Suprapubic skin (tissue), 4 donors: ENCODE measurements around the gene INPP5A. TPM values are rescaled to one million over a fixed set of nuclear protein-coding genes. Genes with fewer than 3 reads are reported as not detected.

ENCODE experiments used
- DNase-seq, 2 donors: peaks; one replicate each; pipeline ENCODE4 v3.0.0-alpha.2; 2019; ENCODE audit warnings: low spot score in 2 of 2
- H3K27ac ChIP-seq: fragments of 200-600 bp; sonication (generic); one replicate; pipeline ENCODE4 v1.5.1; 2019
- H3K27me3 ChIP-seq: fragments of 200-600 bp; sonication (generic); one replicate; pipeline ENCODE4 v1.5.1; 2019
- H3K36me3 ChIP-seq: fragments of 200-600 bp; sonication (generic); one replicate; pipeline ENCODE4 v1.5.1; 2019
- H3K4me1 ChIP-seq: fragments of 200-600 bp; sonication (generic); one replicate; pipeline ENCODE4 v1.5.1; 2019
- H3K4me3 ChIP-seq: fragments of 200-600 bp; sonication (generic); one replicate; pipeline ENCODE4 v1.5.1; 2019; ENCODE audit warnings: mild to moderate bottlenecking
- H3K9me3 ChIP-seq: fragments of 200-600 bp; sonication (generic); one replicate; pipeline ENCODE4 v1.5.1; 2019
- CTCF ChIP-seq, 2 donors: fragments of 200-600 bp in 1 of 2; fragments of 450-650 bp in 1 of 2; sonication (generic) in 1 of 2; IDR thresholded peaks; one replicate each; pipeline ENCODE4 v1.5.1; 2016 to 2019; ENCODE audit warnings: antibody characterized with exemption in 2 of 2, mild to moderate bottlenecking in 1 of 2, moderate library complexity in 1 of 2
- EP300 ChIP-seq: sonication (generic); formaldehyde crosslinking; IDR thresholded peaks from one replicate; pipeline ENCODE4 v1.6.1; 2017; ENCODE audit warnings: antibody characterized with exemption
- POLR2A ChIP-seq, 2 donors: fragments of 450-650 bp; IDR thresholded peaks; one replicate each; pipeline ENCODE4 v1.6.1; 2017; ENCODE audit warnings: antibody characterized with exemption in 2 of 2, mild to moderate bottlenecking in 2 of 2, moderate library complexity in 2 of 2
- POLR2AphosphoS5 ChIP-seq, 3 donors: sonication (generic); formaldehyde crosslinking; IDR thresholded peaks; one replicate each; pipeline ENCODE4 v1.6.1; 2017; ENCODE audit warnings: antibody characterized with exemption in 3 of 3
- WGBS: methylation state at CpG from one replicate; pipeline ENCODE4 v1.1.5; 2018; 5-methylcytosine and 5-hydroxymethylcytosine counted together
- total RNA-seq, 4 donors: library from RNA; depleted of rRNA; stranded (reverse); fragments of >200 nt; gene quantifications; one replicate each; pipeline ENCODE4 v1.1.0, GENCODE V29; 2016

The INPP5A gene
- total RNA-seq, 4 donors from 2014 or later, result 28.1 to 39.1 (median 32.3) TPM

- Histone ChIP-seq H3K9me3 (no peaks in the 10 kb centered on the region), H3K27me3 (no peaks in the 10 kb centered on the region), H3K4me3 (no peak overlapping the region), H3K27ac (no peak overlapping the region), H3K4me1 (peaks cover 31% of the 10 kb centered on the region), H3K36me3 (no peaks in the 10 kb centered on the region)
- TF ChIP-seq EP300, result no peak
- TF ChIP-seq POLR2AphosphoS5 (IDR thresholded peaks at IDR 0.05), result no peak
- no peak for TF ChIP-seq POLR2A (IDR thresholded peaks at IDR 0.05)
- no peak for TF ChIP-seq CTCF (IDR thresholded peaks at IDR 0.05)
- peak; percentile 39 to 74 for DNase-seq
- 90% methylated on average over 30 of the region's 31 CpGs for WGBS
Measured at GRCh38 chr10:132624061-132624846, 86.7 kb downstream of the INPP5A start.

GRCh38 chr10:132624847-132625471, 87.4 kb downstream of the INPP5A start:
- no peaks in the 10 kb centered on the region for H3K9me3 ChIP-seq
- peak; percentile 52 to 67 for DNase-seq
- peaks cover 38% of the 10 kb centered on the region for H3K4me1 ChIP-seq
- no peaks in the 10 kb centered on the region for H3K27me3 ChIP-seq
- H3K4me3 ChIP-seq, result no peak overlapping the region
- no peaks in the 10 kb centered on the region for H3K36me3 ChIP-seq
- no peak for TF ChIP-seq POLR2A (IDR thresholded peaks at IDR 0.05)
- no peak for TF ChIP-seq POLR2AphosphoS5 (IDR thresholded peaks at IDR 0.05)
- no peak for TF ChIP-seq CTCF (IDR thresholded peaks at IDR 0.05)
- TF ChIP-seq EP300, result no peak
- WGBS, result 63% methylated on average over 12 of the region's 12 CpGs
- H3K27ac ChIP-seq, result peak overlapping the region; percentile 34

- DNase-seq, result peak; percentile 48 to 64
- no peaks in the 10 kb centered on the region for H3K27me3 ChIP-seq
- H3K4me3 ChIP-seq, result no peak overlapping the region
- no peaks in the 10 kb centered on the region for H3K36me3 ChIP-seq
- TF ChIP-seq POLR2A (IDR thresholded peaks at IDR 0.05) (no peak), POLR2AphosphoS5 (IDR thresholded peaks at IDR 0.05) (no peak)
- H3K4me1 ChIP-seq, result peaks cover 50% of the 10 kb centered on the region
- WGBS, result 85% methylated on average over 17 of the region's 24 CpGs
- peak overlapping the region; percentile 34 for H3K27ac ChIP-seq
- no peaks in the 10 kb centered on the region for H3K9me3 ChIP-seq
Measured at GRCh38 chr10:132626019-132626760, 88.6 kb downstream of the INPP5A start.

GRCh38 chr10:132626761-132627665, 89.4 kb downstream of the INPP5A start:
- TF ChIP-seq EP300 (no peak), CTCF (IDR thresholded peaks at IDR 0.05) (no peak), POLR2AphosphoS5 (IDR thresholded peaks at IDR 0.05) (no peak), POLR2A (IDR thresholded peaks at IDR 0.05) (no peak)
- Histone ChIP-seq H3K36me3 (no peaks in the 10 kb centered on the region), H3K27me3 (no peaks in the 10 kb centered on the region), H3K4me1 (peaks cover 58% of the 10 kb centered on the region), H3K9me3 (no peaks in the 10 kb centered on the region), H3K27ac (peak overlapping the region; percentile 11), H3K4me3 (no peak overlapping the region)
- 88% methylated on average over 29 of the region's 36 CpGs for WGBS
- DNase-seq, result peak; percentile 64 to 76
